Measurements from ENCODE around the gene NEGR1. TPM values are rescaled to one million over a fixed set of nuclear protein-coding genes. Genes with fewer than 3 reads are reported as not detected.

The NEGR1 gene
- total and polyA plus RNA-seq, 9 of the 15 experiments (the other 6 are each of a cell fraction or from before 2014, with no cell fraction given): not detected

GRCh38 chr1:72034827-72035226, 247.5 kb downstream of the NEGR1 start:
- WGBS (ENCODE audit: insufficient coverage, low coverage, missing lambda C conversion rate): under 1% methylated on average over 9 of the region's 9 CpGs
- TF ChIP-seq, protein P1, sequence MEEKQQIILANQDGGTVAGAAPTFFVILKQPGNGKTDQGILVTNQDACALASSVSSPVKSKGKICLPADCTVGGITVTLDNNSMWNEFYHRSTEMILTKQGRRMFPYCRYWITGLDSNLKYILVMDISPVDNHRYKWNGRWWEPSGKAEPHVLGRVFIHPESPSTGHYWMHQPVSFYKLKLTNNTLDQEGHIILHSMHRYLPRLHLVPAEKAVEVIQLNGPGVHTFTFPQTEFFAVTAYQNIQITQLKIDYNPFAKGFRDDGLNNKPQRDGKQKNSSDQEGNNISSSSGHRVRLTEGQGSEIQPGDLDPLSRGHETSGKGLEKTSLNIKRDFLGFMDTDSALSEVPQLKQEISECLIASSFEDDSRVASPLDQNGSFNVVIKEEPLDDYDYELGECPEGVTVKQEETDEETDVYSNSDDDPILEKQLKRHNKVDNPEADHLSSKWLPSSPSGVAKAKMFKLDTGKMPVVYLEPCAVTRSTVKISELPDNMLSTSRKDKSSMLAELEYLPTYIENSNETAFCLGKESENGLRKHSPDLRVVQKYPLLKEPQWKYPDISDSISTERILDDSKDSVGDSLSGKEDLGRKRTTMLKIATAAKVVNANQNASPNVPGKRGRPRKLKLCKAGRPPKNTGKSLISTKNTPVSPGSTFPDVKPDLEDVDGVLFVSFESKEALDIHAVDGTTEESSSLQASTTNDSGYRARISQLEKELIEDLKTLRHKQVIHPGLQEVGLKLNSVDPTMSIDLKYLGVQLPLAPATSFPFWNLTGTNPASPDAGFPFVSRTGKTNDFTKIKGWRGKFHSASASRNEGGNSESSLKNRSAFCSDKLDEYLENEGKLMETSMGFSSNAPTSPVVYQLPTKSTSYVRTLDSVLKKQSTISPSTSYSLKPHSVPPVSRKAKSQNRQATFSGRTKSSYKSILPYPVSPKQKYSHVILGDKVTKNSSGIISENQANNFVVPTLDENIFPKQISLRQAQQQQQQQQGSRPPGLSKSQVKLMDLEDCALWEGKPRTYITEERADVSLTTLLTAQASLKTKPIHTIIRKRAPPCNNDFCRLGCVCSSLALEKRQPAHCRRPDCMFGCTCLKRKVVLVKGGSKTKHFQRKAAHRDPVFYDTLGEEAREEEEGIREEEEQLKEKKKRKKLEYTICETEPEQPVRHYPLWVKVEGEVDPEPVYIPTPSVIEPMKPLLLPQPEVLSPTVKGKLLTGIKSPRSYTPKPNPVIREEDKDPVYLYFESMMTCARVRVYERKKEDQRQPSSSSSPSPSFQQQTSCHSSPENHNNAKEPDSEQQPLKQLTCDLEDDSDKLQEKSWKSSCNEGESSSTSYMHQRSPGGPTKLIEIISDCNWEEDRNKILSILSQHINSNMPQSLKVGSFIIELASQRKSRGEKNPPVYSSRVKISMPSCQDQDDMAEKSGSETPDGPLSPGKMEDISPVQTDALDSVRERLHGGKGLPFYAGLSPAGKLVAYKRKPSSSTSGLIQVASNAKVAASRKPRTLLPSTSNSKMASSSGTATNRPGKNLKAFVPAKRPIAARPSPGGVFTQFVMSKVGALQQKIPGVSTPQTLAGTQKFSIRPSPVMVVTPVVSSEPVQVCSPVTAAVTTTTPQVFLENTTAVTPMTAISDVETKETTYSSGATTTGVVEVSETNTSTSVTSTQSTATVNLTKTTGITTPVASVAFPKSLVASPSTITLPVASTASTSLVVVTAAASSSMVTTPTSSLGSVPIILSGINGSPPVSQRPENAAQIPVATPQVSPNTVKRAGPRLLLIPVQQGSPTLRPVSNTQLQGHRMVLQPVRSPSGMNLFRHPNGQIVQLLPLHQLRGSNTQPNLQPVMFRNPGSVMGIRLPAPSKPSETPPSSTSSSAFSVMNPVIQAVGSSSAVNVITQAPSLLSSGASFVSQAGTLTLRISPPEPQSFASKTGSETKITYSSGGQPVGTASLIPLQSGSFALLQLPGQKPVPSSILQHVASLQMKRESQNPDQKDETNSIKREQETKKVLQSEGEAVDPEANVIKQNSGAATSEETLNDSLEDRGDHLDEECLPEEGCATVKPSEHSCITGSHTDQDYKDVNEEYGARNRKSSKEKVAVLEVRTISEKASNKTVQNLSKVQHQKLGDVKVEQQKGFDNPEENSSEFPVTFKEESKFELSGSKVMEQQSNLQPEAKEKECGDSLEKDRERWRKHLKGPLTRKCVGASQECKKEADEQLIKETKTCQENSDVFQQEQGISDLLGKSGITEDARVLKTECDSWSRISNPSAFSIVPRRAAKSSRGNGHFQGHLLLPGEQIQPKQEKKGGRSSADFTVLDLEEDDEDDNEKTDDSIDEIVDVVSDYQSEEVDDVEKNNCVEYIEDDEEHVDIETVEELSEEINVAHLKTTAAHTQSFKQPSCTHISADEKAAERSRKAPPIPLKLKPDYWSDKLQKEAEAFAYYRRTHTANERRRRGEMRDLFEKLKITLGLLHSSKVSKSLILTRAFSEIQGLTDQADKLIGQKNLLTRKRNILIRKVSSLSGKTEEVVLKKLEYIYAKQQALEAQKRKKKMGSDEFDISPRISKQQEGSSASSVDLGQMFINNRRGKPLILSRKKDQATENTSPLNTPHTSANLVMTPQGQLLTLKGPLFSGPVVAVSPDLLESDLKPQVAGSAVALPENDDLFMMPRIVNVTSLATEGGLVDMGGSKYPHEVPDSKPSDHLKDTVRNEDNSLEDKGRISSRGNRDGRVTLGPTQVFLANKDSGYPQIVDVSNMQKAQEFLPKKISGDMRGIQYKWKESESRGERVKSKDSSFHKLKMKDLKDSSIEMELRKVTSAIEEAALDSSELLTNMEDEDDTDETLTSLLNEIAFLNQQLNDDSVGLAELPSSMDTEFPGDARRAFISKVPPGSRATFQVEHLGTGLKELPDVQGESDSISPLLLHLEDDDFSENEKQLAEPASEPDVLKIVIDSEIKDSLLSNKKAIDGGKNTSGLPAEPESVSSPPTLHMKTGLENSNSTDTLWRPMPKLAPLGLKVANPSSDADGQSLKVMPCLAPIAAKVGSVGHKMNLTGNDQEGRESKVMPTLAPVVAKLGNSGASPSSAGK (IDR thresholded peaks at IDR 0.05): no peak
- TF ChIP-seq HSF4 (CRISPR knock-in tag; IDR thresholded peaks at IDR 0.05; ENCODE audit: borderline replicate concordance) (no peak), KAT8 (IDR thresholded peaks at IDR 0.05; ENCODE audit: low read depth) (no peak), ARID1B (IDR thresholded peaks at IDR 0.05) (no peak), TFAM (CRISPR knock-in tag; conservative IDR thresholded peaks at IDR 0.05) (no peak), SRF (CRISPR knock-in tag; IDR thresholded peaks at IDR 0.05) (no peak), NR2C1 (IDR thresholded peaks at IDR 0.05) (no peak), NR2C1 (tag; IDR thresholded peaks at IDR 0.05) (no peak), SMAD4 (CRISPR knock-in tag; conservative IDR thresholded peaks at IDR 0.05) (no peak), ZNF431 (CRISPR knock-in tag; IDR thresholded peaks at IDR 0.05) (no peak)
- TF ChIP-seq, protein P2, sequence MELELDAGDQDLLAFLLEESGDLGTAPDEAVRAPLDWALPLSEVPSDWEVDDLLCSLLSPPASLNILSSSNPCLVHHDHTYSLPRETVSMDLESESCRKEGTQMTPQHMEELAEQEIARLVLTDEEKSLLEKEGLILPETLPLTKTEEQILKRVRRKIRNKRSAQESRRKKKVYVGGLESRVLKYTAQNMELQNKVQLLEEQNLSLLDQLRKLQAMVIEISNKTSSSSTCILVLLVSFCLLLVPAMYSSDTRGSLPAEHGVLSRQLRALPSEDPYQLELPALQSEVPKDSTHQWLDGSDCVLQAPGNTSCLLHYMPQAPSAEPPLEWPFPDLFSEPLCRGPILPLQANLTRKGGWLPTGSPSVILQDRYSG (tag; conservative IDR thresholded peaks at IDR 0.05; ENCODE audit: low read depth): no peak
- TF ChIP-seq, protein P3, sequence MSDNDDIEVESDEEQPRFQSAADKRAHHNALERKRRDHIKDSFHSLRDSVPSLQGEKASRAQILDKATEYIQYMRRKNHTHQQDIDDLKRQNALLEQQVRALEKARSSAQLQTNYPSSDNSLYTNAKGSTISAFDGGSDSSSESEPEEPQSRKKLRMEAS (CRISPR knock-in tag; IDR thresholded peaks at IDR 0.05): no peak

More at GRCh38 chr1:72034827-72035226, 247.5 kb downstream of the NEGR1 start:
- no peak for ATAC-seq
- Histone ChIP-seq H2AFZ (ENCODE audit: low read depth, low read length) (no peak overlapping the region), H3K4me2 (ENCODE audit: insufficient read depth, low read length) (no peak overlapping the region), H3K9ac (ENCODE audit: insufficient read depth in 1 of 2, low read depth in 2 of 2, low read length in 2 of 2) (no peak overlapping the region), H3K9me3 (replicated peaks; ENCODE audit: control insufficient read depth, insufficient read depth, low read depth, low read length) (no peaks in the 10 kb centered on the region), H3K4me3 (no peak overlapping the region), H3K4me1 (replicated peaks in 1 of 2; ENCODE audit: control insufficient read depth in 2 of 2, insufficient read depth in 2 of 2, low read length in 2 of 2) (no peaks in the 10 kb centered on the region), H3K27ac (ENCODE audit: extremely low read depth, low read depth, low read length) (no peak overlapping the region), H3K79me2 (ENCODE audit: control insufficient read depth, insufficient read depth, low read length) (no peaks in the 10 kb centered on the region), H3K27me3 (ENCODE audit: control insufficient read depth in 2 of 2, insufficient read depth in 2 of 2, low read length in 2 of 2) (no peaks in the 10 kb centered on the region), H3K9me1 (ENCODE audit: control insufficient read depth, insufficient read depth, low read length) (no peaks in the 10 kb centered on the region), H4K20me1 (replicated peaks; ENCODE audit: control insufficient read depth, insufficient read depth, low read length) (no peaks in the 10 kb centered on the region), H3K36me3 (ENCODE audit: control insufficient read depth, insufficient read depth, low read length) (no peaks in the 10 kb centered on the region)
- BruUV-seq (replicated peaks): no TSS peak
- intact Hi-C loops (cut with micrococcal nuclease): loop anchor here (5.0 kb wide), 1 partner anchor 943 kb away; no protein-coding TSS in a partner anchor
- no peak for DNase-seq (ENCODE audit: extremely low read depth in 1 of 4, low spot score in 3 of 4)
- no peak for FAIRE-seq
- in situ Hi-C loops (cut with MboI): no loop called here
- CTCF ChIA-PET (ENCODE audit: low intra/inter-chr PET ratio): no interaction called here
- POLR2A ChIA-PET: no interaction called here
